Naive thymus-derived CD4-positive, alpha-beta T cell (primary cell): Measurements from ENCODE around the gene RERE. TPM values are rescaled to one million over a fixed set of nuclear protein-coding genes. Genes with fewer than 3 reads are reported as not detected.

ENCODE experiments used
- ATAC-seq: fragments of 150-1000 bp; cut with Tn5 transposase; 2 replicates; pipeline ENCODE4 v1.10.0; 2021; ENCODE audit warnings: mild to moderate bottlenecking, moderate library complexity
- CTCF ChIA-PET: fragments of 350-600 bp; sonication (Branson Sonifier 250); formaldehyde crosslinking; loops from one replicate; lab custom pipeline; 2021; ENCODE audit warnings: antibody characterized with exemption; lab: Charles Lee
- POLR2A ChIA-PET: fragments of 350-600 bp; sonication (Branson Sonifier 250); formaldehyde crosslinking; loops from one replicate; lab custom pipeline; 2021; ENCODE audit warnings: antibody characterized with exemption, inconsistent platforms; lab: Charles Lee
- DNase-seq, 9 donors: peaks; one replicate each; pipeline versions ENCODE4 v3.0.0 to v3.0.0-alpha.2; 2020 to 2022; ENCODE audit warnings: mixed read lengths in 1 of 9
- H3K27ac ChIP-seq: one replicate; pipeline ENCODE4 v1.7.0; 2013; ENCODE audit warnings: mild to moderate bottlenecking, low read depth, low read length, moderate library complexity
- H3K27me3 ChIP-seq, 2 donors: one replicate each; pipeline ENCODE4 v1.7.0; 2013; ENCODE audit warnings: low read length in 2 of 2, mild to moderate bottlenecking in 2 of 2, moderate library complexity in 2 of 2; ENCODE audit not compliant: control insufficient read depth in 2 of 2, insufficient read depth in 2 of 2
- H3K36me3 ChIP-seq, 3 experiments: 1 replicate in 2 of 3; 2 replicates in 1 of 3; pipeline ENCODE4 v1.7.0; 2013; ENCODE audit warnings: low read length in 3 of 3, mild to moderate bottlenecking in 3 of 3, moderate library complexity in 1 of 3; ENCODE audit not compliant: insufficient read depth in 3 of 3, control insufficient read depth in 2 of 3
- H3K4me1 ChIP-seq, 2 donors: one replicate each; pipeline ENCODE4 v1.7.0; 2013; ENCODE audit warnings: low read length in 2 of 2, mild to moderate bottlenecking in 2 of 2, moderate library complexity in 1 of 2; ENCODE audit not compliant: control insufficient read depth in 2 of 2, insufficient read depth in 2 of 2
- H3K4me3 ChIP-seq: 2 replicates; pipeline ENCODE4 v1.7.0; 2013; ENCODE audit warnings: mild to moderate bottlenecking, low read length
- H3K9me3 ChIP-seq, 3 experiments: 1 replicate in 2 of 3; 2 replicates in 1 of 3; pipeline ENCODE4 v1.7.0; 2013; ENCODE audit warnings: low read length in 3 of 3; ENCODE audit not compliant: control insufficient read depth in 2 of 3
- H3K27ac Mint-ChIP-seq, 9 donors: one replicate each; pipeline ENCODE4 v1.8.0; 2020 to 2022; ENCODE audit warnings: mixed read lengths in 9 of 9, mild to moderate bottlenecking in 8 of 9, moderate library complexity in 5 of 9, inconsistent platforms in 2 of 9
- H3K27me3 Mint-ChIP-seq, 5 donors: one replicate each; pipeline ENCODE4 v1.8.0; 2021 to 2022; ENCODE audit warnings: mixed read lengths in 5 of 5, mild to moderate bottlenecking in 1 of 5
- H3K36me3 Mint-ChIP-seq, 5 donors: one replicate each; pipeline ENCODE4 v1.8.0; 2020 to 2022; ENCODE audit warnings: mixed read lengths in 5 of 5, mild to moderate bottlenecking in 3 of 5, inconsistent platforms in 1 of 5
- H3K4me1 Mint-ChIP-seq, 7 donors: one replicate each; pipeline ENCODE4 v1.8.0; 2020 to 2022; ENCODE audit warnings: mixed read lengths in 7 of 7, mild to moderate bottlenecking in 3 of 7, inconsistent platforms in 1 of 7
- H3K4me3 Mint-ChIP-seq, 10 donors: one replicate each; pipeline ENCODE4 v1.8.0; 2020 to 2022; ENCODE audit warnings: mild to moderate bottlenecking in 10 of 10, mixed read lengths in 10 of 10, moderate library complexity in 6 of 10, inconsistent platforms in 2 of 10
- H3K9me3 Mint-ChIP-seq, 11 donors: one replicate each; pipeline ENCODE4 v1.8.0; 2020 to 2022; ENCODE audit warnings: mixed read lengths in 11 of 11, mild to moderate bottlenecking in 4 of 11, inconsistent platforms in 1 of 11, moderate library complexity in 1 of 11
- intact Hi-C, 2 donors: fragments of 100-400 bp; cut with micrococcal nuclease; formaldehyde crosslinking; loops; one replicate each; pipeline ENCODE4 v1.15.1; 2023
- polyA plus RNA-seq, 2 donors: library from polyadenylated mRNA; unstranded; fragments of 300-500 nt; fragmentation: Illumina TruSeq; gene quantifications; one replicate each; pipeline ENCODE4 v1.2.3, GENCODE V29; 2021
- total RNA-seq, 6 experiments: library from RNA in 5 of 6; stranded (reverse) in 5 of 6; gene quantifications; 1 replicate in 5 of 6; 2 replicates in 1 of 6; pipeline ENCODE4 v1.2.3 and lab custom pipeline; 2021 to 2026

RERE gene
- total and polyA plus RNA-seq, 7 experiments from 2014 or later: 7.3 to 114 (median 106) TPM

DNA sequence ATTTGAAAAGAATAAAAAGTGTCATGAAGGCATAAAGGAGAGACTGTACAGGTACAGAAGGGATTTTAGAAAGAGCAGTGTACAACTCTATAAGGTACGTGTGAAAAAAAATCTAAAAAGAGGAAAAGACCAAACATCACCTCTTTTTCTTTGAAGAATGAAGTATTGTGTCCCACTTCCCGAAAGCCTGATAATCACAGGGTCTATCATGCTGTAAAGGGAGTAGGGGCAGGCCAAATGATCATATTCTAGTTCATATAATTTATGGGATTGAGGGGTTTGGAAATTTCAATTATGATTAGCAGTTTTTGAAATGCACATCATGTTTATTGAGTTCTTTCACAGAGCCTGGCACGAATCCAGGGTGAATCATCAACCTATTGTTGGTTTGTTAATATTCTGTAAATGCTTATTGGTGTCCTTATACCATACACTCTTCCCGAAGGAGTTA lies 910 bp upstream of the RERE start:
- peak in 1 of 9 donors; percentile 4 for DNase-seq
- Histone ChIP-seq H3K4me3 (peak overlapping the region; percentile 49), H3K36me3 (peaks cover 0 to 4% (median 0%) of the 10 kb centered on the region in 3 experiments), H3K4me1 (peaks cover 10 to 15% of the 10 kb centered on the region in 2 donors), H3K27me3 (no peaks in the 10 kb centered on the region), H3K9me3 (no peaks in the 10 kb centered on the region), H3K27ac (peak overlapping the region; percentile 96)
- POLR2A ChIA-PET: no interaction called here
- no peak for ATAC-seq
- peak overlapping the region; percentile 84 to 96 (median 92) for H3K4me3 Mint-ChIP-seq
- CTCF ChIA-PET: no interaction called here
- peaks cover 0 to 27% (median 0%) of the 10 kb centered on the region in 5 donors for H3K27me3 Mint-ChIP-seq
- intact Hi-C loops: loop anchor here in 1 of 2 donors (5.0 to 10.0 kb wide), 2 partner anchors 116 to 1044 kb away; partner anchors contain the start of gene VAMP3
- no peaks in the 10 kb centered on the region for H3K36me3 Mint-ChIP-seq
- H3K4me1 Mint-ChIP-seq: peaks cover 26 to 40% (median 39%) of the 10 kb centered on the region in 7 donors
- peak overlapping the region; percentile 51 to 95 (median 91) for H3K27ac Mint-ChIP-seq
- peaks cover 0 to 3% (median 0%) of the 10 kb centered on the region in 11 donors for H3K9me3 Mint-ChIP-seq

DNA sequence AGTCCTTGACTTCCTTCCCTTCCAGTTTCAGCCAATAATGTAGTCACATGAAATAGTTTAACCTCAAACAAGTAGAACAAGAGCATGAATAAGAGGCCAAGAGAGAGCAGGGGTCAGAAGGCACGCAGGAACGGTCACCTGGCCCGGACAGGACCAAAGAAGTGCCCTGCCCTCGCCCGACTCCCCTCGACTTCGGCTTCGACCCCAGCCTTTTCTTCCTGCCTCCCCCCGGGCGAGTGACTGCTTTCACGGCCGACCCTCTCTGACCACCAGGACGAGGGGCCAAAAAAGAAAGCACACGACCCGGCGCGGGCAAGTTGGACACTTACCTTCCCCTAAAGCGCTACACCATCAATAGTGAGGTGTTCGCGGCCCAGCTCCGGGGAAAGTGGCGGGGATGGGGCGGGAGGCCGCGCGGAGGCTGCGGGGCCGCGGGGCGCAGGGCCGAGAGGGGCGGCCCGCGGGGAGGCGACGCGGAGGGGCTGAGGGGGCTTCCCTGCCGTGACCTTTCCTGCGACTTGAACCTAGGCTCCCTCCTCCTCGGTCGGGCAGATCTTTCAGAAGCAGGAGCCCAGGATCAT lies 519 bp downstream of the RERE start:
- Histone ChIP-seq H3K4me1 (peaks cover 10 to 15% of the 10 kb centered on the region in 2 donors), H3K36me3 (peaks cover 0 to 4% (median 0%) of the 10 kb centered on the region in 3 experiments), H3K4me3 (peak overlapping the region; percentile 96), H3K9me3 (no peaks in the 10 kb centered on the region), H3K27me3 (no peaks in the 10 kb centered on the region), H3K27ac (peak overlapping the region; percentile 96)
- ATAC-seq (peak; percentile 21), DNase-seq (peak in 6 of 9 donors; percentile 10 to 37 (median 25))
- intact Hi-C loops: loop anchor here (1.0 to 10.0 kb wide), 7 partner anchors 62 to 1042 kb away; partner anchors contain the start of genes ENO1 (in 1 of the 2), GPR157 (in 1 of the 2) and VAMP3 (in 1 of the 2)
- H3K4me3 Mint-ChIP-seq: peak overlapping the region; percentile 82 to 99 (median 92)
- peak overlapping the region; percentile 80 to 99 (median 95) for H3K27ac Mint-ChIP-seq
- peaks cover 0 to 3% (median 0%) of the 10 kb centered on the region in 11 donors for H3K9me3 Mint-ChIP-seq
- CTCF ChIA-PET: interaction anchor here (0.7 to 1.7 kb wide), 2 partner anchors 30 to 32 kb away, joined by 3 to 5 read pairs; no protein-coding TSS in a partner anchor
- H3K27me3 Mint-ChIP-seq: peaks cover 0 to 15% (median 0%) of the 10 kb centered on the region in 5 donors
- POLR2A ChIA-PET: interaction anchor here (0.7 to 2.8 kb wide), 7 partner anchors 9 to 171 kb away, joined by 3 to 13 read pairs (median 3); partner anchors contain the start of gene ENO1
- H3K4me1 Mint-ChIP-seq: peaks cover 26 to 48% (median 42%) of the 10 kb centered on the region in 7 donors
- H3K36me3 Mint-ChIP-seq: no peaks in the 10 kb centered on the region

DNA sequence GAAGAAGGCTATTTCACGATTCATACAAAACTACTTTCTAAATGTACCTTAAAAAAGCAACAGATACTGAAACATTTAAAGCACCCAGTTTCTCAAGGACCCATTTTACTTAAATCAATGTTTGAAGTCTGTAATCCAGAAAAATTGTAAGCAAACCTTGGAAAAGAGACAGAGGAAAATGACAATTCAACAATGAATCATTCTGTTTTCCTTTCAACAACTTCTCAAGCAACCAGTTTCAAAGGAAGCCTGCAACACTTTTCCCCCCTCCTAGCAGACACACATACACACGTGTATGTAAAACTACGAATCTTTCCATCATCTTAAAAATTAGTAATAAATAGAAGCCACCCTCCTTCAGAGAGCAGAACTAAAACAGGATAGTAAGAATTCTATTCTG lies 1.2 kb downstream of the RERE start:
- peak overlapping the region; percentile 96 for H3K4me3 ChIP-seq
- H3K36me3 ChIP-seq: peaks cover 0 to 4% (median 0%) of the 10 kb centered on the region in 3 experiments
- Mint-ChIP-seq H3K36me3 (no peaks in the 10 kb centered on the region), H3K27me3 (peaks cover 0 to 13% (median 0%) of the 10 kb centered on the region in 5 donors), H3K9me3 (peaks cover 0 to 3% (median 0%) of the 10 kb centered on the region in 11 donors), H3K27ac (peak overlapping the region; percentile 80 to 97 (median 93)), H3K4me1 (peaks cover 26 to 52% (median 43%) of the 10 kb centered on the region in 7 donors), H3K4me3 (peak overlapping the region; percentile 82 to 99 (median 92))
- no peak for ATAC-seq
- CTCF ChIA-PET: interaction anchor here (0.6 to 1.7 kb wide), 2 partner anchors 16 to 33 kb away, joined by 3 to 5 read pairs; no protein-coding TSS in a partner anchor
- H3K4me1 ChIP-seq: peaks cover 10 to 15% of the 10 kb centered on the region in 2 donors
- no peak for DNase-seq
- H3K27ac ChIP-seq: peak overlapping the region; percentile 96
- no peaks in the 10 kb centered on the region for H3K27me3 ChIP-seq
- intact Hi-C loops: loop anchor here (2.0 to 10.0 kb wide), 5 partner anchors 63 to 1041 kb away; partner anchors contain the start of genes ENO1 (in 1 of the 2), GPR157 (in 1 of the 2) and VAMP3 (in 1 of the 2)
- no peaks in the 10 kb centered on the region for H3K9me3 ChIP-seq
- POLR2A ChIA-PET: interaction anchor here (1.3 to 2.8 kb wide), 4 partner anchors 47 to 290 kb away, joined by 3 to 13 read pairs (median 4); partner anchors contain the start of gene ENO1

DNA sequence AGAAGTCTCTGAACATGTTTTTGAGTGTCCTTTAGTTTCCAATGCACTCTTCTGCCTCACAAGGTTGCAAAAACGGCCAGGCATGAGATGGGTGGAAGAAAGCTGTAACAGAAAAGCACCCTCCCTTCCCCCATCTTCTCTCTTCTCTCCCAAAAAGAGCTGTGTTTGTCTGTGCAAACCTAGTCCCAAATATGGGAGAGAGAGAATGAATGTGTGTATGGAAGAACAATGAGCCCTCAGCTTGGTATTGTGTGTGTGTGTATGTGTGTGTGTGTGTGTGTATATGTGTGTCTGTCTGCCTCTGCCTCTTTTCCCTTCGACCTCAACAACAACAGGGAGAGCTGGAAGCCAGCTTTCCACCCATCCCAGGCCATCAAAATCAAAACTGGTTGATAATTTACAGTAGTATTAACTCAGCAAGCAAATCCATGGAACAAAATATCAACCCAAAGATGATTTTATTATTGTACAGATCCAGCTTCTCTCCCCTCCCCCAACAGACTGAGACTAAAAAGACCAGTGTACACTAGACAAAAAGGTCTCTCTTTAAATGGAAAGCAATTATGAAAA lies 1.8 kb downstream of the RERE start:
- POLR2A ChIA-PET: interaction anchor here (0.8 to 2.8 kb wide), 6 partner anchors 11 to 289 kb away, joined by 3 to 13 read pairs (median 4); partner anchors contain the start of gene ENO1
- Histone ChIP-seq H3K27ac (peak overlapping the region; percentile 96), H3K4me1 (peaks cover 10 to 15% of the 10 kb centered on the region in 2 donors), H3K9me3 (no peaks in the 10 kb centered on the region), H3K27me3 (no peaks in the 10 kb centered on the region), H3K36me3 (peaks cover 0 to 4% (median 0%) of the 10 kb centered on the region in 3 experiments), H3K4me3 (peak overlapping the region; percentile 96)
- CTCF ChIA-PET: interaction anchor here (0.6 to 1.7 kb wide), 2 partner anchors 16 to 33 kb away, joined by 3 to 8 read pairs; no protein-coding TSS in a partner anchor
- Mint-ChIP-seq H3K4me3 (peak overlapping the region; percentile 82 to 99 (median 92)), H3K4me1 (peaks cover 26 to 57% (median 48%) of the 10 kb centered on the region in 7 donors), H3K27me3 (peaks cover 0 to 10% (median 0%) of the 10 kb centered on the region in 5 donors), H3K27ac (peak overlapping the region; percentile 80 to 97 (median 90)), H3K36me3 (no peaks in the 10 kb centered on the region), H3K9me3 (peaks cover 0 to 3% (median 0%) of the 10 kb centered on the region in 11 donors)
- intact Hi-C loops: loop anchor here (2.0 to 10.0 kb wide), 5 partner anchors 63 to 1041 kb away; partner anchors contain the start of genes ENO1 (in 1 of the 2), GPR157 (in 1 of the 2) and VAMP3 (in 1 of the 2)
- no peak for ATAC-seq
- peak in 5 of 9 donors; percentile 7 to 17 (median 9) for DNase-seq

DNA sequence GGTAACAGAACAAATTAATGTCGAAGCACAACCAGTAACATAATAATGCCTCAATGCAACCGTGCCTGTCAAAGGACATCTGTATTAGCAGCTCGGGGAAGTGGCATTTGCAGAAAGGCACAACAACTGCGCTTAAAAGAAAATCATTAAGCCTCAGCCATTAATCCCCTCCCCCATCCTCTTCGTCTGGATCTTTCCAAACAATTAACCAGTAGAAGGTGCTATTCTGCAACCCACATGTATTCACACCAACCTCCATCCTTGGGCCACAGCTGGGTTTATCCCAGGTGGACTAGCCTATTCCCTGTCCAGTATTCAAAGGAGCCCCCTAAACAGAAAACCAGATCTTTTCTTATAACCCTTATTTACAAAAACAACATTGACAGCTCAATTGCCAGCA lies 2.6 kb downstream of the RERE start:
- ATAC-seq: no peak
- CTCF ChIA-PET: interaction anchor here (1.7 kb wide), 1 partner anchor 34 kb away, joined by 8 read pairs; no protein-coding TSS in a partner anchor
- POLR2A ChIA-PET: interaction anchor here (0.8 to 1.3 kb wide), 4 partner anchors 10 to 289 kb away, joined by 3 to 6 read pairs (median 4); no protein-coding TSS in a partner anchor
- Histone ChIP-seq H3K36me3 (peaks cover 0 to 4% (median 0%) of the 10 kb centered on the region in 3 experiments), H3K4me1 (peaks cover 10 to 15% of the 10 kb centered on the region in 2 donors), H3K9me3 (no peaks in the 10 kb centered on the region), H3K27me3 (no peaks in the 10 kb centered on the region), H3K27ac (no peak overlapping the region), H3K4me3 (no peak overlapping the region)
- peak overlapping the region in 9 of 10 donors; percentile 60 to 97 (median 86) for H3K4me3 Mint-ChIP-seq
- H3K27me3 Mint-ChIP-seq: peaks cover 0 to 6% (median 0%) of the 10 kb centered on the region in 5 donors
- intact Hi-C loops: loop anchor here in 1 of 2 donors (5.0 to 10.0 kb wide), 2 partner anchors 113 to 1040 kb away; partner anchors contain the start of gene VAMP3
- DNase-seq: peak in 2 of 9 donors; percentile 5 to 8
- H3K4me1 Mint-ChIP-seq: peaks cover 26 to 59% (median 48%) of the 10 kb centered on the region in 7 donors
- peaks cover 0 to 3% (median 0%) of the 10 kb centered on the region in 11 donors for H3K9me3 Mint-ChIP-seq
- peak overlapping the region in 5 of 9 donors; percentile 15 to 96 (median 87) for H3K27ac Mint-ChIP-seq
- no peaks in the 10 kb centered on the region for H3K36me3 Mint-ChIP-seq
